Measurements from ENCODE around the gene SMIM29.

SMIM29 gene

DNA sequence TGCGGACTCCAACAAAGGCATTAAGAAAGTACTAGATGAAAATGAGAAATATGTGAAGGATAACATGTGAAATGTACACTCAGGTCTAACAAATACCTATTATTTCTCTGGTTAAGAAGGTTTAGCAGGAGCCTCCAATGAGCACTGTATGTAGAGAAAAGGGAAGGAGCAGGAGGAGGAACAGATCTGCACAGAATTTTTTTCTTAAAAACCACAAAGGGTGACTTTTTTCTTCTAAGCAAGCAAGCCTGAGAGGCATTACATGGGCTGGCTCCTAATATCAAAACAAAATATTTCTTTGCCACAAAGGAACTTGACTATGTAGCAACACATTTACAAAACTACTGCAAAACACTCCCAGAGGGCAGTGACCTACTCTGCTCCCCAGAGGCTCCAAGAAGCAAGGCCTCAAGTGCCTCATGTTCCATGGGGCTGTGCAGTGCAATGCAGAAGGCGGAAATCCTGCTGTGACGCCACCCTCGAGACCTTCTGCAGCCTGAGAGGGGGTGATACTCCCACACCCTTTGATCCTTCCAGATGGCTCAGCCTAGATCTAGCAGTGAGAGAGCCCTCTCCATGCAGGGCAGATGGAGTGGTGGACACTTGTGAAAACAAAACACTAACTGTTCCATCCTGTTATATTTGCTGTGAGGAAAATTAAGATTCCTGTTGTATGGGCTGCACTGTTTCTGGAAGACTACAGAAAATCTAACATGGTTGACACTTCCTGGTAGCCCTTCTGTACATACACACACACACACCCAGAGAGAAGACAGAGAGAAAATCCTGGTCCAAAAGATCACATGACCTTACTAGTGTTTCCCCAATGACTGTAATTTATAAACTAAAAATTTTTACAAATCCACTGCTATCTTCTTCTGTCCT, 36.0 kb upstream of the SMIM29 start:
- no peak for DNase-seq (ENCODE audit: low read depth)
- no peak overlapping the region for H3K4me3 ChIP-seq (ENCODE audit: low read length)
- TF ChIP-seq, protein P1, sequence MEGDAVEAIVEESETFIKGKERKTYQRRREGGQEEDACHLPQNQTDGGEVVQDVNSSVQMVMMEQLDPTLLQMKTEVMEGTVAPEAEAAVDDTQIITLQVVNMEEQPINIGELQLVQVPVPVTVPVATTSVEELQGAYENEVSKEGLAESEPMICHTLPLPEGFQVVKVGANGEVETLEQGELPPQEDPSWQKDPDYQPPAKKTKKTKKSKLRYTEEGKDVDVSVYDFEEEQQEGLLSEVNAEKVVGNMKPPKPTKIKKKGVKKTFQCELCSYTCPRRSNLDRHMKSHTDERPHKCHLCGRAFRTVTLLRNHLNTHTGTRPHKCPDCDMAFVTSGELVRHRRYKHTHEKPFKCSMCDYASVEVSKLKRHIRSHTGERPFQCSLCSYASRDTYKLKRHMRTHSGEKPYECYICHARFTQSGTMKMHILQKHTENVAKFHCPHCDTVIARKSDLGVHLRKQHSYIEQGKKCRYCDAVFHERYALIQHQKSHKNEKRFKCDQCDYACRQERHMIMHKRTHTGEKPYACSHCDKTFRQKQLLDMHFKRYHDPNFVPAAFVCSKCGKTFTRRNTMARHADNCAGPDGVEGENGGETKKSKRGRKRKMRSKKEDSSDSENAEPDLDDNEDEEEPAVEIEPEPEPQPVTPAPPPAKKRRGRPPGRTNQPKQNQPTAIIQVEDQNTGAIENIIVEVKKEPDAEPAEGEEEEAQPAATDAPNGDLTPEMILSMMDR (conservative IDR thresholded peaks at IDR 0.05; ENCODE audit: low read depth, low read length): no peak

DNA sequence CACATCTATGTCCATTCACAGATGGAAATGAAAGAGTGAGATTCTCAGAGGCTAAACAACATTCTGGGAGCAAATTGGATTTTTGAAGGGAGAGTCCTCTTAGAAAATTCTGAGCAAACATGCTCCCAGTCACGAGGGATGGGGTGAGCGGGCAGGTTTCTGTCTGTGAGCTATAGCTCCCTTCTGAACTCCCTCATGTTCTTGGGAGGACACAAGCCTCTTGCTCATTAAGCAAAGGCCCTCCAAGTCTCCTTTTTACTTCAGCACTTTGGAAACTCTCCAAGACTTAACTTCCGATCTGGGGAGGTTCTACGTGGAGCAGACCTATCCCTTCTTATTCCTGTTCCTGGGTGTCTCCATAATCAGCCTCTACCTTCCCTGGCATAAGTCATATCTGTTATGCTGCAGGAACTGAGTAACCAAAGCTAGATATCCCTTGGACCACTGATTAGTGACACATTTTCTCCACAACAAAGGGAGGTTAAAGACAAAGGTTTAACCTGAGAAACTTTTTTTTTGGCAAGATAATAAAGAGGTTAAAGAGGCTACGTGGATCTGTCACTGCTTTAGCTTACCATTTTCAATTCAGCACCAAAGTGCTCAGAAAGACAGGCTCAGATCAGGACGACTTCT, 33.0 kb upstream of the SMIM29 start:
- H3K4me3 ChIP-seq (ENCODE audit: low read length): no peak overlapping the region
- TF ChIP-seq, protein P1 (conservative IDR thresholded peaks at IDR 0.05; ENCODE audit: low read depth, low read length): no peak
- DNase-seq (ENCODE audit: low read depth): no peak

DNA sequence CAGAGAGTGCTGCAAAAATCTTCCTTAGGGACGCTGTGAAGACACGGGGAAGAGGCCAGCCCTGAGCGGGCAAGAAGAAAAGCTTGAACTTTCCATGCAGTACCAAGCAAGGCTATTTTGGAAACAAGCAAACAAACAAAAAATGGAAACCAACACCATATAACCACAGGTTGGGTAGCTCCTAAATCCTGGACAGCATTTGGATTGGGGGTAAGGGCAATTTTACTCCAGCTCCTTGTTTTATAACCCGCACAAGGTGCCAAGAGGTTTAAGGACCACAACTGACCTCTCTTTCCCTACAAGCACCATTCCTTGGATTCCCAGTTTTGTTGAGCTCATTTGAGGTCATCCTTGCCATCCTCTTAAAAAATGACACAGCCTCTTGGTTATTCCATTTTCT, 31.4 kb upstream of the SMIM29 start:
- H3K4me3 ChIP-seq (ENCODE audit: low read length): no peak overlapping the region
- no peak for DNase-seq (ENCODE audit: low read depth)
- TF ChIP-seq, protein P1 (conservative IDR thresholded peaks at IDR 0.05; ENCODE audit: low read depth, low read length): no peak

DNA sequence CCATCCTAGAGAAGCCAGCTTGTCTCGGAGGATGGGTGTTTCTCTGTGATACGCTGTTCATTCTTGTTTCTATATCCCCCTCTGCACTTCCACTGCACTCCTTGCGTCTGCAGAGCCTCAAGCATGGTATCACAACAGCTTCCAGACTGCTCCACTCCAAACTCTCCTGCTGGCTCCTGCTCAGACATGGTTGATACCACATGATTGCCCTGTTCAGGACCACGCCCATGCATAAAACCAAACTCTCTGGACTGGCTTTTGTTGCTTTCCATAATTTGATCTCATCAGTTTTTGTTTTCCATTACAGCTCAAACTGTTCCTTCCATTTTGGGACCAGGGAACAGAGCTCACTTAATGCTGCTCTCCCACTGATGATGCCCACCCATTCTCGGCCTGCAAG, 30.0 kb upstream of the SMIM29 start:
- no peak for DNase-seq (ENCODE audit: low read depth)
- TF ChIP-seq, protein P1 (conservative IDR thresholded peaks at IDR 0.05; ENCODE audit: low read depth, low read length): no peak
- no peak overlapping the region for H3K4me3 ChIP-seq (ENCODE audit: low read length)

DNA sequence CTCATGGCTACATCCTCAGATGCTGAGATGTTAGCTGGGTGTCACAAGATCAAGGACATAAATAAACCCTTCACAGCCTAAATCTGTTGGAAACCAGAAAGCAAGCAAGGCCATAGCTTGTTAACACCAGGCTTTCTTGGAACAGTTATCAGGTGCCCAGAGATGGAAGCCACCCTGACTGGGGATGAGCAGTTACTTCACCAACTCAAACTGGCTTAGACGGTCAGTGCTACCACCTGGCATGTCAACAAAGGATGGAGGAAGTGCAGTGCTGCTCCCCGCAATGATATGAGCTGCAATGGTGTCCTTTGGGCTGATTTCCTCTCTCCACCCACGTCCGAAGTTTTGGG, 28.9 kb upstream of the SMIM29 start:
- DNase-seq (ENCODE audit: low read depth): no peak
- no peak overlapping the region for H3K4me3 ChIP-seq (ENCODE audit: low read length)
- TF ChIP-seq, protein P1 (conservative IDR thresholded peaks at IDR 0.05; ENCODE audit: low read depth, low read length): no peak

DNA sequence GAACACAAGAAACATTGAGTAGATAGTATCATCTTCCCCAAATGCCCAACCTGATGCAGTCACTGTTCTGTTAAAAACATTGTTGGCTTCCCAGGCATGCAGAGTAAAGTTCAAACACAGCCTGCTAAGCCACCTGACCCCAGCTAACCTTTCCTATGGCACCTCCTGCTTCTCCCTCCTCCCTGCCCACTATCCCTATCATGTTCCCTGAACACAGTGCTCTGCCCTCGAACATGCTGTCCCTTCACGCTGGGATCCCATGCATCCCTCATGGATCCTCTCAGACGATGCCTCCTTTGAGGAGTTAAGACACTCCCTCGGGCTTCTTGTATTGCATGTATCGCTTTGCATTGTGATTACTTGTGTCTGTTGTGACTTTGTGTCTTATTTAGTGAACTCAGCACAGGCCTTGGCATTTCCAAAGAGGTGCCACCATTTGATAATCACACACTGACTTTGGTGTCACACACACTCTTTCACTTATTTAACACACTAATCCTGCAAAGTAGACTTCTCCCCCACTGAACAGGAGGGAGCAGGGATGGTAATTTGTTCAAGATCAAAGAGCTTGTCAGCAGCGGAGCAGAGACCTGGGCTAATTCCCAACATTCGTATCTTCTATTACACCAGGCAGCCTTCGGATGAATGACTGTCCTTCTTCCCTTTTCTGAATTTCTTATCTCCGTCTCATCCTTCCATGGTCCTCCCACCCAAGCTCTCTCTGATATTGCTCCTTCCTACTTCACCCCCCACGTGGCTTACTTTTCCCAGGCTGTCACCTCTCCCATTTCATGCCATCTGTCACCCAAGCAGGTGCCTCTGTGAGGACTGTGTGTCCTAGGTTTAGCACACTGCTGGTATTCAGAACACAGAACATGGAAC, 28.3 kb upstream of the SMIM29 start:
- no peak overlapping the region for H3K4me3 ChIP-seq (ENCODE audit: low read length)
- no peak for DNase-seq (ENCODE audit: low read depth)
- TF ChIP-seq, protein P1 (conservative IDR thresholded peaks at IDR 0.05; ENCODE audit: low read depth, low read length): no peak

Data from retinal pigment epithelial cell (primary cell).